NCI-H748 (cell line): ENCODE measurements around the gene COMMD6.
A peak's percentile ranks its signal among the peaks of the same experiment; 100 is the strongest.

Source experiments
- DNase-seq: peaks from one replicate; lab custom pipeline; 2025; ENCODE audit not compliant: unreplicated experiment; lab: John Stamatoyannopoulos, UW

Gene COMMD6

DNA sequence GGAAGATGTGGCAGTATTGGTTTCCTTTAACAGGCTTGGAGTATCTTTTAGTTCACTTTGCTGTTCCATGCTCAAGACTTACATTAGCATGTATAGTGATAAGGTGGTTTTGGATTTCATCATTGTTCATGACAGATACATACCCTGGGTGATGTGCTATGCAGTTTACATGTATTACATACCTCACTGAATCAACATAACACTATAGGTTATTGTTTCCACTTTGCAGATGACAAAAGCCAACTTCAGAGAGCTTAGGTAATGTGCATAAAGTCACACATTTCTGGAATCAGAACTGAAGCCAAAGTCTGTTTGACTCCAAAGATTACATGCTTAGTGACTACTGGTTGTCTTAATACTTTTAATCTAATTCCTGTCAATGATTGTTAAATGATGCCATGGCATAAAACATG is 7.1 kb downstream of the COMMD6 start:
- no peak for DNase-seq

DNA sequence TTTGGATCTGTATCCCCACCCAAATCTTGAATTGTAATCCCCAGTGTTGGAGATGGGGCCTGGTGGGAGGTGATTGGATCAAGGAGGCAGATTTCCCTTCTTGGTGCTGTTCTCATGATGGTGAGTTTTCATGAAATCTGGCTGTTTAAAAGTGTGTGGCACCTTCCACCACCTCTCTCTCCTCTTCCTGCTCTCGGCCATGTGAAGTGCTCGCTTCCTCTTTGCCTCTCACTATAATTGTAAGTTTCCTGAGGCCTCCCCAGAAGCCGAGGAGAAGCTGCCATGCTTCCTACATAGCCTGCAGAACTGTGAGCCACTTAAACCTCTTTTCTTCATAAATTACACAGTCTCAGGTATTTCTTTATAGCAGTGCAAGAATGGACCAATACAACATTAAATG is 15.7 kb downstream of the COMMD6 start:
- no peak for DNase-seq

GRCh38 chr13:75518439-75519088 is 19.1 kb downstream of the COMMD6 start:
- DNase-seq = no peak

DNA sequence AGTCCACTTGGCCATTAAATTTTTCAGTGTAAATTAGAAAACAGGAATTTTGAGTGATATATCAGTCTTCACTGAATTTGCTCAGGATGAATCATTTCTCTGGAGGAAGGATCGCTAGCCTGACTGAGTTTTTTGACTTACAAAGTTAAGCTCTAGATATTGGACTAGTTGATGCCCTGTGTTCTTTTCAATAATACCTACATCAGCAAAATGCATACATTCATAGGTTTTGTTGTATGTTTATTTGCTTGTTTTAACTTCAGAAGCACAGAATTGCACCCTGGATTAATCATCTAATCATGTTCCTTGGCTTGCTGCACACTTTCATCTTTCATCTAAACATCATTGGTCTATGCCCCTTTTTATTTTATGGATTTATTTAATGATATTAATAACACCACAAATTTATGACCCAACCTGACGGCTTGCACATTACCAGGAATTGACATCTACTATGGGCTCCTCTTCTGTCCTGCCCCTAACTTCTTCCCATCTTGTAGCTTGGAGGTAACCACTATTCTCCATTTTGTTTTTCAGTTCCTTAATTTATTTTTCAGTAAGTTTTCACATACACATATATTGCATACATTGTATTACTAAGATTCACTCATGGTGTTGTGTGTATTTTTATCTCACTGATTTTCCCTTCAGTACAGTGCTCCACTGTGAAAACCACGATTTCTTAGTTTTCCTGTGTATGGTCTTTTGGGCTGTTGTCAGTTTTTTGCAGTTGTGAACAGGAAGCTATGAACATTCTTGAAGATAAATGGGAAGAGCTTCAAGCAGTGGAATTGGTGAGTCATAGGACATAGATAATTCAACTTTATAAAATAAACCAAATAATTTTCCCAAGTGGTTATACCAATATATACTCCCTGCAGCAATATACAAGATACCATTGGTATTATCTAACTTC is 23.3 kb downstream of the COMMD6 start:
- no peak for DNase-seq

GRCh38 chr13:75513271-75513670 is 24.4 kb downstream of the COMMD6 start:
- DNase-seq = no peak

DNA sequence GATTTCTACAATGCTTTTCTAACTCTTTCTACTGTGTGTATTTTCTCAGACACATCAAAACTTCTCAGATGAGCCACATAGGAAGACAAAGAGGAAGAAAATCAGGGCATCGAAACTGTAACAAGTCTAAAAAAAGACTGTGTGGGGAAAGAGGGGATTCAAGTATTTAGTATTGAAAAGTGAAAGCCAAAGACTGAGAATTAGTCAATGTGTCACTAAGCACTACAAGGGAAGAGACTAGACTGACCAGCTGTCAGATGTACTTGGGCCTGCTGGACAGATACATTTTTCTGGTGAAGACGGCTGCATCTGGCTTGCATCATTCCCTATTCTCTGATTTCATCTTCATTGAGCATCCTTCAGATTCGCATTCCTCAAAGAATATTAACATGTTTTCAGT is 25.4 kb downstream of the COMMD6 start:
- no peak for DNase-seq

- no peak for DNase-seq
These were observed 26.5 kb downstream of the COMMD6 start for GRCh38 chr13:75511051-75511625.

DNA sequence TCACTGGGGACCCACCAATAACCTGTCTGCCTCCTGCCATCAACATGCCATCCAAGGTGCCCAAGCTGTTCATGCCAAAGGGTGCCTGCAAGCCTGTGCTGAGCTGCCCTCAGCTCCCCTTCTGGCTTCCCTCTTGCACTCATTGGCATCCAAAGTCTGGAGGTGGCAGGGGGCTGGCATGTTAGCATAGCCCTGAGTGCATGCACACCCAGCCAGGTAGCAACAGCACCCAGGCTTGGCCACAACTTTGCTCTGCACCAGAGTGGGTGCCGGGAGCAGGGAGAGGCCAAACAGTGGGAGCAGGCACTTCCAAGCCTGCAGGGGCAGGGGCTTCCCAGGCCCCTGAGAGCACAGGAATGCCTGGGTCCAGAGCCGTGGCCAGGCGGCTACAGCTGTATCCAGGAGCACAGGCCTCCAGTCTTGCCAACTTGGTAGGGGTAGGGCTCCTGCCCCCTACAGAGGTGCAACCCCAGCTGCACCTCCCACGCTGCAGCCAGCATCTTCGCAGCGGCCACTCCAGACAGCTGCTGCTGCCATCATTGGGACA is 29.6 kb downstream of the COMMD6 start:
- DNase-seq = no peak

DNA sequence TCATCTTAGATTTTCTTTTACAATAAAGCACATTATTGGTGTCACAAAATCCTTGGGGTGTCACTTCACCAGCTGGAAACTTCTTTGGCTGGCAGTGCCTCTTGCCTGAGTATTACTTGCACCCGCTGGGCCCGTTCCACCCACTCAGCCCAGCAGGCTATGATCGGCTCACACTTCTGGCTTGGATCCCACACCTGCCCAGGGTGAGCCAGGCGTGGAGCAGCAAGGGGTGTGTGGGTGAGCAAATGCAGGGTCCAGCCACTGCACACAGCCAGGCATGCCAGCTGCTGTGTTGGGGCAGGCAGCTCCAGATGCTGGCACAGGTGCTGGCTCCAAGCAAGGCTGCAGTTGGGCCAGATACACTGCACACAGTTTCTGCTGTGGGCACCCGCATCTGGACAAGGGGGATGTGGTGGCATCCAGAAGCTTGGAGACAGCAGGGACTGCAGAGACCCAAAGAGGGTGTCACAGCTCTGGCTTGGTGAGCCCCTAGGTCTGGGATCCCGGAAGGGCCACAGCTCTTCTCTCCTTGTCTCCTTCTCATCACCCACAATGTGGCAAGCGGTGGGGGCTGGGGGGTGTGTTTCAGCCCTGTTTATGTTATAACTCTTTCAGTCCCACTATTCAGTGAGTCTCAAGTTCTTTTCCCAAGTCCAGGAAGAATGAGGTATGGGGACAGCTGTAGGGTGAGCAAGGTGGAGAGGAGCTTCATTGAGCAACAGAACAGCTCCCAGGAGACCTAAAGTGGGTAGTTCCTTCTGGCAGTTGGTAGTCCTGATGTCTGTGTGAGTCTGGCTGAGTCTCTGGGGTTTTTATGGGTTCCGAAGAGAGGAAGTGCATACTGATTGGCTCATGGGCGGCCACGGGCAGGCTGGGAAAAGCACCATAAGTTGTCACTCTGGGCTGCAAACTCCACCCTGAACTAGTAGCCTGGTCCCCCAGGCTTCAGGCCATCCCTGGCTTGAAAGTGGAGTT is 30.3 kb downstream of the COMMD6 start:
- no peak for DNase-seq

- DNase-seq = no peak
These were observed 31.6 kb downstream of the COMMD6 start for GRCh38 chr13:75506018-75506417.

- no peak for DNase-seq
These were observed 32.3 kb downstream of the COMMD6 start for GRCh38 chr13:75505327-75505726.

DNA sequence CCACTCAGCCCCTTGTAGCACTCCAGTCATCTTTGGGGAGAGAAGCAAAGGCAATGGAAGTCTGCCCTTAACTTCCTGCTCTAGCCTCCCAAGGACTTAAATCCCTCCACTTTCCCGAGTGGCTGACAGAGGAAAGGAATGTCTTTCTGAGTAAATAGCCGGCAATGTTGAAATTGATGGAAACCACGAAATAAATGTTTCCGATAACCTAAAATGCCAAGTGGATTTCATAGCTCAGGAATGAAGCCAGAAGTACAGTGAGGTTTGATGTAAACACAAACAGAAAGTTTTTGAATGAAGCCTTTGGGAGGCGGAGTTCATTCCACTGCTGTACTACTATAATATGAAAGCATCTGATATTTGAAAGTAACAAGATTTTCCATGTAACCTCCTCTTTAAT is 41.7 kb downstream of the COMMD6 start:
- DNase-seq = no peak

- no peak for DNase-seq
These were observed 43.1 kb downstream of the COMMD6 start for GRCh38 chr13:75494491-75494890.

GRCh38 chr13:75493156-75493555 is 44.5 kb downstream of the COMMD6 start:
- no peak for DNase-seq

GRCh38 chr13:75492389-75492788 is 45.3 kb downstream of the COMMD6 start:
- DNase-seq = no peak

GRCh38 chr13:75491376-75491775 is 46.3 kb downstream of the COMMD6 start:
- DNase-seq = no peak

GRCh38 chr13:75489502-75490263 is 48.0 kb downstream of the COMMD6 start:
- peak; percentile 43 for DNase-seq

- no peak for DNase-seq
These were observed 51.2 kb downstream of the COMMD6 start for GRCh38 chr13:75486146-75487062.
